ENCODE results near the gene KCTD18.

Gene KCTD18

GRCh38 chr2:200453853-200454534 is 55.9 kb downstream of the KCTD18 start:
- no peak overlapping the region for H3K4me3 ChIP-seq (ENCODE audit: control insufficient read depth, low read depth, low read length)
- no peak for DNase-seq (ENCODE audit: low read depth)
- TF ChIP-seq CTCF (conservative IDR thresholded peaks at IDR 0.05; ENCODE audit: control insufficient read depth, insufficient read depth, low read depth, low read length): peak; percentile 4

- no peak for TF ChIP-seq CTCF (conservative IDR thresholded peaks at IDR 0.05; ENCODE audit: control insufficient read depth, insufficient read depth, low read depth, low read length)
- H3K4me3 ChIP-seq (ENCODE audit: control insufficient read depth, low read depth, low read length): no peak overlapping the region
- no peak for DNase-seq (ENCODE audit: low read depth)
Measured at GRCh38 chr2:200453142-200453852, 56.6 kb downstream of the KCTD18 start.

- H3K4me3 ChIP-seq (ENCODE audit: control insufficient read depth, low read depth, low read length): no peak overlapping the region
- TF ChIP-seq CTCF (conservative IDR thresholded peaks at IDR 0.05; ENCODE audit: control insufficient read depth, insufficient read depth, low read depth, low read length): no peak
- DNase-seq (ENCODE audit: low read depth): no peak
Measured at GRCh38 chr2:200452377-200452776, 57.5 kb downstream of the KCTD18 start.

GRCh38 chr2:200451511-200451910 is 58.4 kb downstream of the KCTD18 start:
- DNase-seq (ENCODE audit: low read depth): no peak
- no peak for TF ChIP-seq CTCF (conservative IDR thresholded peaks at IDR 0.05; ENCODE audit: control insufficient read depth, insufficient read depth, low read depth, low read length)
- H3K4me3 ChIP-seq (ENCODE audit: control insufficient read depth, low read depth, low read length): no peak overlapping the region

GRCh38 chr2:200450288-200450687 is 59.6 kb downstream of the KCTD18 start:
- H3K4me3 ChIP-seq (ENCODE audit: control insufficient read depth, low read depth, low read length): no peak overlapping the region
- no peak for TF ChIP-seq CTCF (conservative IDR thresholded peaks at IDR 0.05; ENCODE audit: control insufficient read depth, insufficient read depth, low read depth, low read length)
- DNase-seq (ENCODE audit: low read depth): no peak

GRCh38 chr2:200449149-200449548 is 60.7 kb downstream of the KCTD18 start:
- no peak overlapping the region for H3K4me3 ChIP-seq (ENCODE audit: control insufficient read depth, low read depth, low read length)
- no peak for DNase-seq (ENCODE audit: low read depth)
- no peak for TF ChIP-seq CTCF (conservative IDR thresholded peaks at IDR 0.05; ENCODE audit: control insufficient read depth, insufficient read depth, low read depth, low read length)

All from fibroblast of mammary gland (primary cell).